GM18498 (cell line): ENCODE results near the gene PITPNB.

Source experiments
- ATAC-seq: cut with Tn5 transposase; IDR thresholded peaks from one replicate; pipeline ENCODE4 v1.9.1; 2021; ENCODE audit warnings: mild to moderate bottlenecking, moderate library complexity; ENCODE audit not compliant: unreplicated experiment

Gene PITPNB

GRCh38 chr22:27804470-27805297 lies 114.4 kb downstream of the PITPNB start:
- ATAC-seq = no peak

- no peak for ATAC-seq
These were observed 115.1 kb downstream of the PITPNB start for GRCh38 chr22:27803841-27804415.

DNA sequence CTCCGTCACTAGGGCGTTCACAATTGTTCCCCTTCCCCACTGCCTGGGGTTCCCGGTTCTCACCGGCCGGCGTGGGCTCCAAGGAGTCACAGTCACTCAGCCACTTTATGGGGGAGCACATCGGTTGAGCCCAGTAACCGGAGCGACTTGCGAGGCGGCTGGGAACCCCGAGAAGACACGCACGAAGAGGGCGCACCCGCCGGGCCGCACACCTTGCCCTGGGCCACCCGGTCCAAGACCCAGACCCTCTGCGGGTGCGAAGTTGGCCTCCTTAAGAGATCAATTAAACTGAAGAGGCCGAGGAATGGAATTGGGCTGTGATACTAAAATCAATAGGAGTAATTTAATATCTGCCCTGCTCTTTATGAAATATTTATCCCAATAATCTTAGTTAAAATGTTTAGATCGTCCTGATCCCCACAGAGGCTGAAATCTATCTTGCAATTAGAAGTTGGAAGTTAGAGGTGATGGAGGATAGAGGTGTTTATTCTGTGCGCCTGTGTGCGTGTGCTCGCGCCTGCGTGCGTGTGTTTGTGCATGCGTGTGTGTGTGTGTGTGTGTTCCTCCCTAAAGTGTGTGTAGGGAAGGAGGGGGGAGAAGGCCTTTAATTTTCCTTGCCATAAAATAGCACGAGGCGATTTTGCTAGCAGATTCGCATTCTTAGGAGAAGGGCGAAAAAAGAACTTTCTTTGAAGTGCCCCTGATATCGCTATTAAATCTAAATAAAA lies 116.5 kb downstream of the PITPNB start:
- no peak for ATAC-seq
